WERI-Rb-1 (cell line): ENCODE measurements around the gene SLC46A1.
A peak's percentile ranks its signal among the peaks of the same experiment; 100 is the strongest.

Experiments used
- DNase-seq: peaks from one replicate; pipeline ENCODE4 v3.0.0-alpha.2; 2020
- H3K27ac ChIP-seq: fragments of 250-450 bp; sonication (Bioruptor Pico); 2 replicates; pipeline ENCODE4 v1.5.1; 2020; ENCODE audit warnings: mild to moderate bottlenecking, moderate library complexity
- H3K27me3 ChIP-seq: fragments of 250-450 bp; sonication (Bioruptor Pico); 2 replicates; pipeline ENCODE4 v1.5.1; 2021; ENCODE audit warnings: mild to moderate bottlenecking, low read depth, moderate library complexity; ENCODE audit not compliant: insufficient read depth, severe bottlenecking
- H3K36me3 ChIP-seq: fragments of 250-450 bp; sonication (Bioruptor Pico); 2 replicates; pipeline ENCODE4 v1.5.1; 2020; ENCODE audit warnings: mild to moderate bottlenecking, moderate library complexity
- H3K4me3 ChIP-seq: 2 replicates; pipeline ENCODE4 v1.5.1; 2011; ENCODE audit warnings: low read depth, mild to moderate bottlenecking, control low read depth, low read length
- H3K9me3 ChIP-seq: fragments of 250-450 bp; sonication (Bioruptor Pico); 2 replicates; pipeline ENCODE4 v1.5.1; 2021; ENCODE audit warnings: mild to moderate bottlenecking, moderate library complexity; ENCODE audit not compliant: severe bottlenecking
- TF ChIP-seq, protein P1 (sequence below): IDR thresholded peaks from 2 replicates; pipeline ENCODE4 v1.5.1; 2011; ENCODE audit warnings: low read depth, mild to moderate bottlenecking, control low read depth, inconsistent platforms, low read length

SLC46A1 gene

DNA sequence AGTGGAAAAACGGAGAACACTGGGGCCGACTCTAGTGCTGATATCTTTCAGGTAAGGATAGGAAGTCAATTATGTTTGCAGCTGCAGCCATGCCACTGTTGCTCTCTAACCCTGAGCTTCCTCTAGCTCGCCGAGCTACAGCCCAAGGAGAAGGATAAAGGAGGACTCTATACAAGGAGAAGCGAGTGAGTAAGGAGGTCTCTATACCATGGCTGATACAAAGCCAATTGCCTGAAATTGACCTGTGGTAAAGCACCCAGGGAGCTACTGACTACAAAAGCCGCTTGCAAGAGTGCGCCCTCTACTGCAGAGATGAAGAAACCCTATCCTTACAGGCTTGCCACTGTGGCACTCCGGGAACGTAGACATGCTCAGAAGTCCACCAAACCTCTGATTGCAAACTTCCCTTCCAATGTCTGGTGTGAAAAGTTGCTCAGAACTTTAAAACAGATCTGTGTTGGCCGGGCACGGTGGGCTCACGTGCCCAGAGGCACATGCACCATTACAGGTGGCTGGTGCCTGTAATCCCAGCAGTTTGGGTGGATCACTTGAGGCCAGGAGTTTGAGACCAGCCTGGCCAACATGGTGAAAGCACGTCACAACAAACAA, 10.8 kb upstream of the SLC46A1 start:
- TF ChIP-seq, protein P1, sequence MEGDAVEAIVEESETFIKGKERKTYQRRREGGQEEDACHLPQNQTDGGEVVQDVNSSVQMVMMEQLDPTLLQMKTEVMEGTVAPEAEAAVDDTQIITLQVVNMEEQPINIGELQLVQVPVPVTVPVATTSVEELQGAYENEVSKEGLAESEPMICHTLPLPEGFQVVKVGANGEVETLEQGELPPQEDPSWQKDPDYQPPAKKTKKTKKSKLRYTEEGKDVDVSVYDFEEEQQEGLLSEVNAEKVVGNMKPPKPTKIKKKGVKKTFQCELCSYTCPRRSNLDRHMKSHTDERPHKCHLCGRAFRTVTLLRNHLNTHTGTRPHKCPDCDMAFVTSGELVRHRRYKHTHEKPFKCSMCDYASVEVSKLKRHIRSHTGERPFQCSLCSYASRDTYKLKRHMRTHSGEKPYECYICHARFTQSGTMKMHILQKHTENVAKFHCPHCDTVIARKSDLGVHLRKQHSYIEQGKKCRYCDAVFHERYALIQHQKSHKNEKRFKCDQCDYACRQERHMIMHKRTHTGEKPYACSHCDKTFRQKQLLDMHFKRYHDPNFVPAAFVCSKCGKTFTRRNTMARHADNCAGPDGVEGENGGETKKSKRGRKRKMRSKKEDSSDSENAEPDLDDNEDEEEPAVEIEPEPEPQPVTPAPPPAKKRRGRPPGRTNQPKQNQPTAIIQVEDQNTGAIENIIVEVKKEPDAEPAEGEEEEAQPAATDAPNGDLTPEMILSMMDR = peak; percentile 93
- no peaks in the 10 kb centered on the region for H3K9me3 ChIP-seq
- no peaks in the 10 kb centered on the region for H3K36me3 ChIP-seq
- H3K27me3 ChIP-seq = no peaks in the 10 kb centered on the region
- no peak overlapping the region for H3K4me3 ChIP-seq
- peak; percentile 76 for DNase-seq
- no peak overlapping the region for H3K27ac ChIP-seq

DNA sequence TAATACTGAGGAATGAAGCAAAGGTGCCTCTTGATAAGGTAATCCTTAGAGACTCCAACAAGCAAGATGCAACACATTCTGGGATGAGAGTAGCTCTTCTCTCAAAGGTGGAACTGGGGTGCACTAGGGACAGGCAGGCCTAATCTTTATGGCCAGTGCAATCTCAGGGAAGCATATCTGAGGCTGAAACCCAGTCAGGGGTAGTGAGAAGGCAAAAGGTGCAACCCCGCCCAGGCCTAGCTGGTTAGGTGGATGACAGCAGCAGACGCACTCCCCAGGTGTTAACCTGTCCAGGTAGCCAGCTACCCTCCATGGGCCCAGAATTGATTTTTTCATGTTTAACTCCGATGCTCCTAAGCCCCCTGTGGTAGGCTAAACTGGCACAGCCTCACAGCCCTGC, 9.9 kb upstream of the SLC46A1 start:
- TF ChIP-seq, protein P1 = no peak
- no peak for DNase-seq
- Histone ChIP-seq H3K36me3 (no peaks in the 10 kb centered on the region), H3K9me3 (no peaks in the 10 kb centered on the region), H3K4me3 (no peak overlapping the region), H3K27ac (no peak overlapping the region), H3K27me3 (no peaks in the 10 kb centered on the region)

DNA sequence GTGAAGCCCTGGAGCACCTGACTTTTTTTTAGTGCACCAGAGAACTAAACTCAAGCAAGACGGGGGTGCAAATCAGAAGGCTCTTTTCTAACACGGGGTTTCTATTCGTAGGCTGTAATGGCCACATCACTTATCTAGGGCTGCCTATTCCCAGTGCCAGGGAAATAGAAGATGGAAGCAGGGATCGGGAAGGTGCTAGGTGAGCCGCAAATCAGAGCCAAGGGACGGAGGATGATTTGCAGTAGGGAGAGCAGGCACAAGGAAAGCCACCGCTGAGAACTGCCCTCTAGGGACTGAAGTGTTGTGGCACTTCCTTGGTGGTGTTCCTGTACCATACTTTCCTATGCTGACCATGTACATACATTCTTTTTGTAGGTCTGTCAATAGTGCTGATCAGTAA, 7.8 kb upstream of the SLC46A1 start:
- H3K9me3 ChIP-seq = no peaks in the 10 kb centered on the region
- H3K4me3 ChIP-seq = no peak overlapping the region
- TF ChIP-seq, protein P1 = peak; percentile 21; the same call in 1 of the 2 replicates
- no peak for DNase-seq
- no peaks in the 10 kb centered on the region for H3K36me3 ChIP-seq
- no peak overlapping the region for H3K27ac ChIP-seq
- H3K27me3 ChIP-seq = no peaks in the 10 kb centered on the region

DNA sequence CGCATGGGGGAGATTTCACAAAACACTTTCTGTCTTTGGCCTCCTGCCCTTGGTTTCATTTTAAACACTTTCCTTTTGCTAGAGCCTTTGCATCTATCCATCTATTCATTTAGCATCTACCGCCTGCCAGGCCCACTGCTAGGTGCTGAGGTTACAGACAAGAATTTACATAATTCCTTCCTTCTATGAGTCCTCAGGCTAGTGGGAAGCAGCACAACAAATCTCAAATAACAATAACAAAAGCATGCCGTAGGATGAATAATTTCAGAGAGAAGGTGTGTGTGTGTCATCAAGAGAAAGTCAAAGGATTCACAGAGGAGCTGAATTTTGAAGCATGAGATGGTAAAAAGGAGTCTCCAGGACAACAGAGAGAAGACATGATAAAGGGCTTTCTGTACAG, 6.1 kb upstream of the SLC46A1 start:
- Histone ChIP-seq H3K27me3 (no peaks in the 10 kb centered on the region), H3K9me3 (no peaks in the 10 kb centered on the region), H3K4me3 (no peak overlapping the region), H3K27ac (no peak overlapping the region), H3K36me3 (no peaks in the 10 kb centered on the region)
- no peak for DNase-seq
- TF ChIP-seq, protein P1 = no peak

DNA sequence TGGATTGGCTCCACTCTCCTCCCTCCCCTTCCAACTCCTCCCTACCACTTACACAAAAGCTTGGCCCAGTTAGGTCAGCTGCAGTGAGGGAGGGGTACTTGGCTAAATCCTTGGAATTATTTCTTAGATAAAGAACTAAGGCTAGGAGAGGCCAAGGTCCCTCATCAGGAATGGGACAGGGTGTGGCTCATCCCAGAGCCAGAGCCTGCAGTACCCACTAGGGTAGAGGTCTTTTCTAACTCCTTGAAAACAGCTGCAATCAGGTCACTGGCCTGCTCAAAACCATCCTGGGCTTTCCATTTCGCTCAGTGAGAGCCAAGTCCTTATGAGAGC, 1.9 kb upstream of the SLC46A1 start:
- Histone ChIP-seq H3K4me3 (no peak overlapping the region), H3K36me3 (peaks cover 22% of the 10 kb centered on the region), H3K27me3 (no peaks in the 10 kb centered on the region), H3K27ac (peak overlapping the region; percentile 82), H3K9me3 (no peaks in the 10 kb centered on the region)
- TF ChIP-seq, protein P1 = no peak
- no peak for DNase-seq

GRCh38 chr17:28407130-28407973, 1.3 kb upstream of the SLC46A1 start:
- DNase-seq = peak; percentile 84
- H3K27me3 ChIP-seq = no peaks in the 10 kb centered on the region
- TF ChIP-seq, protein P1 = peak; percentile 52
- no peak overlapping the region for H3K4me3 ChIP-seq
- no peaks in the 10 kb centered on the region for H3K9me3 ChIP-seq
- peak overlapping the region; percentile 82 for H3K27ac ChIP-seq
- peaks cover 27% of the 10 kb centered on the region for H3K36me3 ChIP-seq
